Osteoblast (primary cell): Measurements from ENCODE around the gene CLDN16. TPM values are rescaled to one million over a fixed set of nuclear protein-coding genes. Genes with fewer than 3 reads are reported as not detected.
A peak's percentile ranks its signal among the peaks of the same experiment; 100 is the strongest.

ENCODE experiments used
- DNase-seq: peaks from one replicate; pipeline ENCODE4 v3.0.0; 2011; ENCODE audit warnings: low spot score, mixed read lengths; ENCODE audit not compliant: insufficient read length; ENCODE audit errors: missing footprints
- H2AFZ ChIP-seq: 2 replicates; pipeline ENCODE4 v1.6.0; 2011; ENCODE audit warnings: mild to moderate bottlenecking, low read length
- H3K27ac ChIP-seq: 2 replicates; pipeline ENCODE4 v1.5.1; 2011; ENCODE audit warnings: mild to moderate bottlenecking, low read depth, low read length, moderate library complexity
- H3K27me3 ChIP-seq: 2 replicates; pipeline ENCODE4 v1.6.0; 2012; ENCODE audit warnings: mild to moderate bottlenecking, control low read depth, inconsistent platforms, low read length, moderate library complexity; ENCODE audit not compliant: insufficient read depth
- H3K36me3 ChIP-seq: 2 replicates; pipeline ENCODE4 v1.5.1; 2011; ENCODE audit warnings: mild to moderate bottlenecking, low read length, control low read depth, moderate library complexity; ENCODE audit not compliant: insufficient read depth
- H3K4me1 ChIP-seq: 2 replicates; pipeline ENCODE4 v1.5.1; 2011; ENCODE audit warnings: mild to moderate bottlenecking, low read length, control low read depth, moderate library complexity; ENCODE audit not compliant: insufficient read depth
- H3K4me2 ChIP-seq: 2 replicates; pipeline ENCODE4 v1.6.0; 2011; ENCODE audit warnings: mild to moderate bottlenecking, low read length; ENCODE audit not compliant: insufficient read depth
- H3K4me3 ChIP-seq: fragments of 200-600 bp; sonication (generic); 3 replicates; pipeline ENCODE4 v1.5.1; 2012; ENCODE audit warnings: mild to moderate bottlenecking, low read length, inconsistent platforms; ENCODE audit not compliant: insufficient read depth
- H3K79me2 ChIP-seq: 2 replicates; pipeline ENCODE4 v1.6.0; 2012; ENCODE audit warnings: mild to moderate bottlenecking, low read length, control low read depth, inconsistent platforms; ENCODE audit not compliant: insufficient read depth
- H3K9me3 ChIP-seq: 2 replicates; pipeline ENCODE4 v1.5.1; 2011; ENCODE audit warnings: low read depth, low read length, control low read depth
- H4K20me1 ChIP-seq: 2 replicates; pipeline ENCODE4 v1.6.0; 2012; ENCODE audit warnings: mild to moderate bottlenecking, low read length, control low read depth; ENCODE audit not compliant: insufficient read depth
- total RNA-seq: library from RNA; depleted of rRNA; stranded (reverse); fragments of >200 nt; gene quantifications from 2 replicates; pipeline ENCODE4 v1.2.3, GENCODE V29; 2012
- TF ChIP-seq, protein P1 (sequence below): IDR thresholded peaks from 2 replicates; pipeline ENCODE4 v1.5.1; 2011; ENCODE audit warnings: mild to moderate bottlenecking, low read depth, low read length, moderate library complexity; ENCODE audit errors: extremely low read depth

Gene CLDN16
- total RNA-seq, 1 donor: not detected

DNA sequence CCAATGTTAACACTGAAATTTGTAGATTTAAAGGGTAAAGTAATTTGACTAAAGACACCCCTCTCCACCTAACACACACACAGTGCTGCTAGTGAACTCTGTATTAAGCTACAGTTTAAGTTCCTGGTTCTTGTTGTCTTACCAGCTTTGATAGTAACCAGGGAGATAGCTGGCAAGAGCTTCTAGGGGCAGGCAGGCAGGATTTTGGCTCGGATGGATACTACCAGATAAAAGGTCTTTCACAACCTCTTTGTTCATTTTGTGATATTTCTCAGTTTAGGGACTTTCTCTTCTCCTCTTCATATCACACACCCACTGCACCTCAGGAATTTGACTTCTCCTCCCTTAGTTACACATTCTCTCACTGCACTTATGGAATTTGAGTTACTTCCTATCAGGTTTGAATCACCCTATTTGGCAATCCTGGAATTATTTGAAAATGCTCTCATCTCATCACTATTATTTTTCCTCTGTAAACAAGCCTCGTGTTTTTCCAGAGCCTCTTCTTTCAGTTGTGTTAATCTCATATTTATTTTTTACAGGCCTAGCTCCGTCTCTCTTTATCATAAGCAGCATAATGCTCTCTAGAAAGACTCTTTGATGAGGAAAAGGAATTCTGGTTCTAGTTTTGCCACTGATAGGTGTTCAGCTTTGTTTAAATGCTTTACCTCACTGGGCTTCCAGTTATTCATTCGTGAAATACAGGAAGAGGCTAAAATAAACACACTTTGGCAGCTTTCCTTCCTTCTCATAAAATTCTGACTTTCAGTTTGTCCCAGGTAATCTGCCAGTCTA lies 42.7 kb upstream of the CLDN16 start:
- peaks cover 22% of the 10 kb centered on the region for H3K4me1 ChIP-seq
- peak; percentile 75 for DNase-seq
- no peaks in the 10 kb centered on the region for H3K9me3 ChIP-seq
- H3K79me2 ChIP-seq: no peaks in the 10 kb centered on the region
- H3K36me3 ChIP-seq: no peaks in the 10 kb centered on the region
- peak overlapping the region; percentile 99 for H3K27ac ChIP-seq
- no peaks in the 10 kb centered on the region for H4K20me1 ChIP-seq
- no peaks in the 10 kb centered on the region for H3K27me3 ChIP-seq
- peak overlapping the region; percentile 36 for H3K4me3 ChIP-seq
- H2AFZ ChIP-seq: peak overlapping the region; percentile 83
- peak overlapping the region; percentile 76 for H3K4me2 ChIP-seq
- TF ChIP-seq, protein P1, sequence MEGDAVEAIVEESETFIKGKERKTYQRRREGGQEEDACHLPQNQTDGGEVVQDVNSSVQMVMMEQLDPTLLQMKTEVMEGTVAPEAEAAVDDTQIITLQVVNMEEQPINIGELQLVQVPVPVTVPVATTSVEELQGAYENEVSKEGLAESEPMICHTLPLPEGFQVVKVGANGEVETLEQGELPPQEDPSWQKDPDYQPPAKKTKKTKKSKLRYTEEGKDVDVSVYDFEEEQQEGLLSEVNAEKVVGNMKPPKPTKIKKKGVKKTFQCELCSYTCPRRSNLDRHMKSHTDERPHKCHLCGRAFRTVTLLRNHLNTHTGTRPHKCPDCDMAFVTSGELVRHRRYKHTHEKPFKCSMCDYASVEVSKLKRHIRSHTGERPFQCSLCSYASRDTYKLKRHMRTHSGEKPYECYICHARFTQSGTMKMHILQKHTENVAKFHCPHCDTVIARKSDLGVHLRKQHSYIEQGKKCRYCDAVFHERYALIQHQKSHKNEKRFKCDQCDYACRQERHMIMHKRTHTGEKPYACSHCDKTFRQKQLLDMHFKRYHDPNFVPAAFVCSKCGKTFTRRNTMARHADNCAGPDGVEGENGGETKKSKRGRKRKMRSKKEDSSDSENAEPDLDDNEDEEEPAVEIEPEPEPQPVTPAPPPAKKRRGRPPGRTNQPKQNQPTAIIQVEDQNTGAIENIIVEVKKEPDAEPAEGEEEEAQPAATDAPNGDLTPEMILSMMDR: no peak

- peak overlapping the region; percentile 35 for H3K4me3 ChIP-seq
- no peaks in the 10 kb centered on the region for H3K9me3 ChIP-seq
These were observed 42.1 kb upstream of the CLDN16 start for GRCh38 chr3:190345878-190346277.

GRCh38 chr3:190346541-190346940 lies 41.4 kb upstream of the CLDN16 start:
- H2AFZ ChIP-seq: peak overlapping the region; percentile 89
- H3K4me1 ChIP-seq: peaks cover 22% of the 10 kb centered on the region
- peak overlapping the region; percentile 99 for H3K27ac ChIP-seq
- no peaks in the 10 kb centered on the region for H3K27me3 ChIP-seq
- no peak overlapping the region for H3K4me2 ChIP-seq
- H3K79me2 ChIP-seq: no peaks in the 10 kb centered on the region
- no peaks in the 10 kb centered on the region for H3K36me3 ChIP-seq
- H4K20me1 ChIP-seq: no peaks in the 10 kb centered on the region
- DNase-seq: no peak
- TF ChIP-seq, protein P1: no peak
- H3K9me3 ChIP-seq: no peaks in the 10 kb centered on the region
- no peak overlapping the region for H3K4me3 ChIP-seq

More at GRCh38 chr3:190345878-190346277, 42.1 kb upstream of the CLDN16 start:
- Histone ChIP-seq H2AFZ (peak overlapping the region; percentile 89), H3K27me3 (no peaks in the 10 kb centered on the region), H3K36me3 (no peaks in the 10 kb centered on the region), H3K4me2 (peak overlapping the region; percentile 76), H3K27ac (peak overlapping the region; percentile 99), H4K20me1 (no peaks in the 10 kb centered on the region), H3K4me1 (peaks cover 22% of the 10 kb centered on the region), H3K79me2 (no peaks in the 10 kb centered on the region)
- DNase-seq: no peak
- TF ChIP-seq, protein P1: no peak

- no peak overlapping the region for H3K4me3 ChIP-seq
- no peak for DNase-seq
- H3K4me1 ChIP-seq: peaks cover 2% of the 10 kb centered on the region
- H3K4me2 ChIP-seq: no peak overlapping the region
- no peaks in the 10 kb centered on the region for H3K27me3 ChIP-seq
- H4K20me1 ChIP-seq: no peaks in the 10 kb centered on the region
- no peaks in the 10 kb centered on the region for H3K36me3 ChIP-seq
- H3K9me3 ChIP-seq: peaks cover 4% of the 10 kb centered on the region
- H2AFZ ChIP-seq: no peak overlapping the region
- no peaks in the 10 kb centered on the region for H3K79me2 ChIP-seq
- TF ChIP-seq, protein P1: no peak
- H3K27ac ChIP-seq: no peak overlapping the region
These were observed 35.0 kb upstream of the CLDN16 start for GRCh38 chr3:190352861-190353457.
